ENCODE results near the gene FIBP. TPM values are rescaled to one million over a fixed set of nuclear protein-coding genes. Genes with fewer than 3 reads are reported as not detected.

FIBP gene
- total and polyA plus RNA-seq, 2 of the 8 experiments (the other 6 are each of a cell fraction or from before 2014, with no cell fraction given): 74.3 to 173 TPM

DNA sequence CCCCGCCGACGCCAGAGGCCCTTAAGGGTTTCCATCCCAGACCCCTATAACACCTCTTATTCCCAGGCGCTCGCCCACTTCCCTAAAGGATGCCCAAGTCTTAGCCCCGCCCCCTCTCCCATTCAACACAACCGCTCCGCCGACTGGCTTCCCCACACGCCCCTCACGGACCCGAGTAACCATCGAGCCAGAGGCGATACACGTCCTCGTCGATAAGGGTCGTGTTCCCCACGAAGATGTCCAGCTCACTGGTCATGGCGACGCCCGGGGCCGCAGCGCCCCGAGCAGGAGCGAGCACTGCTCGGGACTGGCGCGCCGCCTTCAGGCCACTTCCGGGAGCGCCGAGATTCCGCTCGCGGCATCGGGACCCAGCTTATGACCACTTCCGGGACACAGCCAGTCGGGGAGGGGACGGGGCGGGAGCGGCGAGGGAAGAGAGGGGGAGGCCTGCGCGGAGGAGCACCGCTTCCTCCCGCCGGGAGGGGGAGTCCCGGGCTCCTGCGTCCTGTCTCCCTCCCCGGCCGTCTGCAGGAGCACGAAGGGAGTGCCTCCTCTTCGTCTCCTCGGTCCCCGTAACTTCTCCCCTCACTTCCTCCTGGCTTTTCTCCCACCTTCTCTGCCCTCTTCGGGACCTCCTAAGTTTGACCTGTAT, at the start of gene FIBP (continued):
- TF ChIP-seq YY1 (IDR thresholded peaks at IDR 0.05; ENCODE audit: low read depth, low read length): peak; percentile 85
- TF ChIP-seq JUND (IDR thresholded peaks at IDR 0.05; ENCODE audit: low read length): no peak
- TF ChIP-seq, protein P1, sequence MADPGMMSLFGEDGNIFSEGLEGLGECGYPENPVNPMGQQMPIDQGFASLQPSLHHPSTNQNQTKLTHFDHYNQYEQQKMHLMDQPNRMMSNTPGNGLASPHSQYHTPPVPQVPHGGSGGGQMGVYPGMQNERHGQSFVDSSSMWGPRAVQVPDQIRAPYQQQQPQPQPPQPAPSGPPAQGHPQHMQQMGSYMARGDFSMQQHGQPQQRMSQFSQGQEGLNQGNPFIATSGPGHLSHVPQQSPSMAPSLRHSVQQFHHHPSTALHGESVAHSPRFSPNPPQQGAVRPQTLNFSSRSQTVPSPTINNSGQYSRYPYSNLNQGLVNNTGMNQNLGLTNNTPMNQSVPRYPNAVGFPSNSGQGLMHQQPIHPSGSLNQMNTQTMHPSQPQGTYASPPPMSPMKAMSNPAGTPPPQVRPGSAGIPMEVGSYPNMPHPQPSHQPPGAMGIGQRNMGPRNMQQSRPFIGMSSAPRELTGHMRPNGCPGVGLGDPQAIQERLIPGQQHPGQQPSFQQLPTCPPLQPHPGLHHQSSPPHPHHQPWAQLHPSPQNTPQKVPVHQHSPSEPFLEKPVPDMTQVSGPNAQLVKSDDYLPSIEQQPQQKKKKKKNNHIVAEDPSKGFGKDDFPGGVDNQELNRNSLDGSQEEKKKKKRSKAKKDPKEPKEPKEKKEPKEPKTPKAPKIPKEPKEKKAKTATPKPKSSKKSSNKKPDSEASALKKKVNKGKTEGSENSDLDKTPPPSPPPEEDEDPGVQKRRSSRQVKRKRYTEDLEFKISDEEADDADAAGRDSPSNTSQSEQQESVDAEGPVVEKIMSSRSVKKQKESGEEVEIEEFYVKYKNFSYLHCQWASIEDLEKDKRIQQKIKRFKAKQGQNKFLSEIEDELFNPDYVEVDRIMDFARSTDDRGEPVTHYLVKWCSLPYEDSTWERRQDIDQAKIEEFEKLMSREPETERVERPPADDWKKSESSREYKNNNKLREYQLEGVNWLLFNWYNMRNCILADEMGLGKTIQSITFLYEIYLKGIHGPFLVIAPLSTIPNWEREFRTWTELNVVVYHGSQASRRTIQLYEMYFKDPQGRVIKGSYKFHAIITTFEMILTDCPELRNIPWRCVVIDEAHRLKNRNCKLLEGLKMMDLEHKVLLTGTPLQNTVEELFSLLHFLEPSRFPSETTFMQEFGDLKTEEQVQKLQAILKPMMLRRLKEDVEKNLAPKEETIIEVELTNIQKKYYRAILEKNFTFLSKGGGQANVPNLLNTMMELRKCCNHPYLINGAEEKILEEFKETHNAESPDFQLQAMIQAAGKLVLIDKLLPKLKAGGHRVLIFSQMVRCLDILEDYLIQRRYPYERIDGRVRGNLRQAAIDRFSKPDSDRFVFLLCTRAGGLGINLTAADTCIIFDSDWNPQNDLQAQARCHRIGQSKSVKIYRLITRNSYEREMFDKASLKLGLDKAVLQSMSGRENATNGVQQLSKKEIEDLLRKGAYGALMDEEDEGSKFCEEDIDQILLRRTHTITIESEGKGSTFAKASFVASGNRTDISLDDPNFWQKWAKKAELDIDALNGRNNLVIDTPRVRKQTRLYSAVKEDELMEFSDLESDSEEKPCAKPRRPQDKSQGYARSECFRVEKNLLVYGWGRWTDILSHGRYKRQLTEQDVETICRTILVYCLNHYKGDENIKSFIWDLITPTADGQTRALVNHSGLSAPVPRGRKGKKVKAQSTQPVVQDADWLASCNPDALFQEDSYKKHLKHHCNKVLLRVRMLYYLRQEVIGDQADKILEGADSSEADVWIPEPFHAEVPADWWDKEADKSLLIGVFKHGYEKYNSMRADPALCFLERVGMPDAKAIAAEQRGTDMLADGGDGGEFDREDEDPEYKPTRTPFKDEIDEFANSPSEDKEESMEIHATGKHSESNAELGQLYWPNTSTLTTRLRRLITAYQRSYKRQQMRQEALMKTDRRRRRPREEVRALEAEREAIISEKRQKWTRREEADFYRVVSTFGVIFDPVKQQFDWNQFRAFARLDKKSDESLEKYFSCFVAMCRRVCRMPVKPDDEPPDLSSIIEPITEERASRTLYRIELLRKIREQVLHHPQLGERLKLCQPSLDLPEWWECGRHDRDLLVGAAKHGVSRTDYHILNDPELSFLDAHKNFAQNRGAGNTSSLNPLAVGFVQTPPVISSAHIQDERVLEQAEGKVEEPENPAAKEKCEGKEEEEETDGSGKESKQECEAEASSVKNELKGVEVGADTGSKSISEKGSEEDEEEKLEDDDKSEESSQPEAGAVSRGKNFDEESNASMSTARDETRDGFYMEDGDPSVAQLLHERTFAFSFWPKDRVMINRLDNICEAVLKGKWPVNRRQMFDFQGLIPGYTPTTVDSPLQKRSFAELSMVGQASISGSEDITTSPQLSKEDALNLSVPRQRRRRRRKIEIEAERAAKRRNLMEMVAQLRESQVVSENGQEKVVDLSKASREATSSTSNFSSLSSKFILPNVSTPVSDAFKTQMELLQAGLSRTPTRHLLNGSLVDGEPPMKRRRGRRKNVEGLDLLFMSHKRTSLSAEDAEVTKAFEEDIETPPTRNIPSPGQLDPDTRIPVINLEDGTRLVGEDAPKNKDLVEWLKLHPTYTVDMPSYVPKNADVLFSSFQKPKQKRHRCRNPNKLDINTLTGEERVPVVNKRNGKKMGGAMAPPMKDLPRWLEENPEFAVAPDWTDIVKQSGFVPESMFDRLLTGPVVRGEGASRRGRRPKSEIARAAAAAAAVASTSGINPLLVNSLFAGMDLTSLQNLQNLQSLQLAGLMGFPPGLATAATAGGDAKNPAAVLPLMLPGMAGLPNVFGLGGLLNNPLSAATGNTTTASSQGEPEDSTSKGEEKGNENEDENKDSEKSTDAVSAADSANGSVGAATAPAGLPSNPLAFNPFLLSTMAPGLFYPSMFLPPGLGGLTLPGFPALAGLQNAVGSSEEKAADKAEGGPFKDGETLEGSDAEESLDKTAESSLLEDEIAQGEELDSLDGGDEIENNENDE (IDR thresholded peaks at IDR 0.05; ENCODE audit: insufficient replicate concordance, low read length): no peak
- no peak for TF ChIP-seq FOSL1 (IDR thresholded peaks at IDR 0.05; ENCODE audit: insufficient read depth, low read depth, low read length)
- no peak for TF ChIP-seq CEBPB (IDR thresholded peaks at IDR 0.05; ENCODE audit: low read depth, low read length)
- TF ChIP-seq SRF (IDR thresholded peaks at IDR 0.05; ENCODE audit: low read depth, low read length): peak; percentile 64
- TF ChIP-seq, protein P2, sequence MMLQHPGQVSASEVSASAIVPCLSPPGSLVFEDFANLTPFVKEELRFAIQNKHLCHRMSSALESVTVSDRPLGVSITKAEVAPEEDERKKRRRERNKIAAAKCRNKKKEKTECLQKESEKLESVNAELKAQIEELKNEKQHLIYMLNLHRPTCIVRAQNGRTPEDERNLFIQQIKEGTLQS (IDR thresholded peaks at IDR 0.05; ENCODE audit: insufficient read depth, low read depth, low read length): peak; percentile 56; the same call in 1 of the 2 replicates
- no peak for TF ChIP-seq RNF2 (IDR thresholded peaks at IDR 0.05; ENCODE audit: borderline replicate concordance, low read depth, low read length, missing control alignments, poor library complexity, severe bottlenecking)
